GM12874 (cell line): ENCODE results near the gene HABP2.

Experiments used
- TF ChIP-seq, protein P1 (sequence below): IDR thresholded peaks from 2 replicates; pipeline ENCODE4 v1.5.1; 2011; ENCODE audit warnings: low read depth, mild to moderate bottlenecking, control low read depth, low read length, moderate library complexity; ENCODE audit not compliant: insufficient read depth

Gene HABP2

DNA sequence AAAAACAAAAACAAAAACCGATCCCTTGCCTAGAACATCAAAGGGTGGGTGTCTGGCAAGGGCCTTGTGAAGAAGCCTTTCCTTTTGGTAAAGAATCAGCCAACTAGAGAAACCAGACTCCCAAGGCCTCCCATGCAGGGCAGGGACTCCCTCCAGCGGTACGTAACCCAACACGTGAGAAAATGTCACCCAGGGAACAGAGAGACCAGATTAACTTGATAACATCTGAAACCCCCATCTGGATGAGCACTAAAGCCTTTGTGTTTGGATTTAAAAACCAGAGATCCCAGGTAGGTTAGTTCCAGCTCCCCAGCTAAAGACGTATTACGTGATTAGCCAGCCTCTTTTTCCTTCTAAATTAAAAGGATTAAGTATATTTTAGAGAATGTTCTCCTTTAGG lies 3.0 kb upstream of the HABP2 start:
- TF ChIP-seq, protein P1, sequence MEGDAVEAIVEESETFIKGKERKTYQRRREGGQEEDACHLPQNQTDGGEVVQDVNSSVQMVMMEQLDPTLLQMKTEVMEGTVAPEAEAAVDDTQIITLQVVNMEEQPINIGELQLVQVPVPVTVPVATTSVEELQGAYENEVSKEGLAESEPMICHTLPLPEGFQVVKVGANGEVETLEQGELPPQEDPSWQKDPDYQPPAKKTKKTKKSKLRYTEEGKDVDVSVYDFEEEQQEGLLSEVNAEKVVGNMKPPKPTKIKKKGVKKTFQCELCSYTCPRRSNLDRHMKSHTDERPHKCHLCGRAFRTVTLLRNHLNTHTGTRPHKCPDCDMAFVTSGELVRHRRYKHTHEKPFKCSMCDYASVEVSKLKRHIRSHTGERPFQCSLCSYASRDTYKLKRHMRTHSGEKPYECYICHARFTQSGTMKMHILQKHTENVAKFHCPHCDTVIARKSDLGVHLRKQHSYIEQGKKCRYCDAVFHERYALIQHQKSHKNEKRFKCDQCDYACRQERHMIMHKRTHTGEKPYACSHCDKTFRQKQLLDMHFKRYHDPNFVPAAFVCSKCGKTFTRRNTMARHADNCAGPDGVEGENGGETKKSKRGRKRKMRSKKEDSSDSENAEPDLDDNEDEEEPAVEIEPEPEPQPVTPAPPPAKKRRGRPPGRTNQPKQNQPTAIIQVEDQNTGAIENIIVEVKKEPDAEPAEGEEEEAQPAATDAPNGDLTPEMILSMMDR, result no peak

DNA sequence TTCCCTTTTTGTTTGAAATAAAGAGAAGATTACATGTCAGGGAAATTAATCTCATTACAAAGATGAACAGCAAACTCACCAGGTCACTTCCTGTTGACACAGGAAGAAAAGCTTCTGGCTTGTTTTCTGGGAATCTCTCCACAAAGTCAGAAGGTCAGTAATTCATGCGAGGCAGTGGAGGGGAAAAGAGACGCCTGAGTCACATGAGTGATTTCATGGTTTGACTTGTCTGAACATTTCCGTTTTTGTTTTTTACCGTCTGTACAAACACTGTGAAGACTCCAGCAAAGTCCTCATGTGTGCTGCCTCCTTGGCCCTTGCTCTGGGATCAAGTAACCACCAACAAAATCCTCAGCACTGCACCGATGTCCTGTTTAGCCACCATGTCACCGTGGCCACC lies 2.5 kb upstream of the HABP2 start:
- TF ChIP-seq, protein P1, result no peak

DNA sequence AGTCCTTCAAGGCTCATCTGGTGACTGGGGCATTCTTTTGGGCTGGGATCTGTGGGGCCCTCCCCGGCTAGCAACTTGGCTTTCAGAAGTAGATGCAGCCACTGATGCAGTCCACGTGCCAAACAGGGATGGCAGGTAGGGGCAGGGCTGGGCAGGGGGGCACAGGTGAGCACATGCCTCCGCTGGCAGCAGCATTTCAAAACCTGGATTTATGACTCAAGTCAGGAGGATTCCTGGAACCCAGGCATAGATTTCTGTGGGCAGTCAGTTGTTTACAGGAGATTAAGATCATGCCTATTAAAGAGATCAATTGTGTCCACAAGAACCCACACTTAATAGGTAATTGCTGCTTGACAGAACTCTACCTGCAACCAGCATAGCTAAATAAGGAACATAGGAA lies 839 bp upstream of the HABP2 start:
- TF ChIP-seq, protein P1, result no peak

DNA sequence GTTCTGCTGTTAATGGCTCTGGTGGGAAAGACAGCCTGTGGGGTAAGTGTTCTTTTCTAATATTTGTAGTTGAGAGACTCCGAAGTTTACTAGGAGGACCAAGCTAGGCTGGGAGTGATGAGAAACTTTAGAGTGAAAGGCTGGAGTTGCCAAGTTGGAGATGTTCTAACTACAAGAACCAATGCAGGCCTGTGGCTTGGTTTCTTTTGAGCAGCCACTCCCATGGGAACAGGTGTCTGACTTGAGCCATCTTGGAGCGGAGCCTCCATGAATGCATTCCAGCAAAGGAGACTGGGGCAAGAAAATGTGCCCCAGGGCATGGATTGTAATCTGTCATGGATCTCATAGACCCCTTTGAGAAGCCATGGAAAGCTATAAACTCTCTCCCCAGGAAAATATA lies 296 bp downstream of the HABP2 start:
- TF ChIP-seq, protein P1, result no peak

DNA sequence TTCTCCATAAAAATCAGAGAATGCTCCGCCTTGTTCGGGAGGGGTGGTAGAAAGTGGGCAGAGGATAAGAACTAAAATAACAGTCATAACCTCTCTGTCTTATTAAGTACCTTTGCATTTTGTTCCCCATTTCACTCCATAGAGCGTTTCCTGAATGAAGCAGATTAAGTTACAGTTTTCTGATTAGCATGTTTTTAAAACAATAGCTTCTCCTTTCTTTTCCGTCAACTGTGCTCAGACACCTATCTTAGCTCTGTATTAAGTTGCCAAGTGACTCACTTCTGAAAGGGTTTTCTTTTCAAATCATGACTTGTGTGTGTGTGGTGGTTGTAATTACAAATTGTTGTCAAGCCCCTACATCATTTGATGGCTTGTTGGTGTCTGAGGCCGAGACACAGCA lies 1.4 kb downstream of the HABP2 start:
- TF ChIP-seq, protein P1, result no peak

DNA sequence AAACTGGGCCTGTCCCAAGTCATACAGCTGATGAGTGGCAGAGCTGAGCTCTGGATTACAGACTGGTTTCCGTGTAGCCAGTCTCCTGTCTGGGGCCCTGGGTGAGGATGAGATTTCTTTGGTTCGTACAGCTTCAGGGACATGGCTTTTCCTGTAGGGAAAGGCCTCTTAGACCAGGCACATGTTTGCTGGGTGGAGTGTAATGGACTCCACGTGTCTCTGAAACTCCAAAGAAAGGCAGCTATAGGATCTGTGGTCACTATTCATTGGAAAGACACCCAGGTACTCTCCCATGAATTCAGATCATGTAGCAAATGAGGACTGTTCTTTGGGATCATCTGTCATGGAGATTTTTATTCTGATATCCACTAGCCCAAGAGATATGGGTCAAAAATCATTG lies 2.4 kb downstream of the HABP2 start:
- TF ChIP-seq, protein P1, result no peak

DNA sequence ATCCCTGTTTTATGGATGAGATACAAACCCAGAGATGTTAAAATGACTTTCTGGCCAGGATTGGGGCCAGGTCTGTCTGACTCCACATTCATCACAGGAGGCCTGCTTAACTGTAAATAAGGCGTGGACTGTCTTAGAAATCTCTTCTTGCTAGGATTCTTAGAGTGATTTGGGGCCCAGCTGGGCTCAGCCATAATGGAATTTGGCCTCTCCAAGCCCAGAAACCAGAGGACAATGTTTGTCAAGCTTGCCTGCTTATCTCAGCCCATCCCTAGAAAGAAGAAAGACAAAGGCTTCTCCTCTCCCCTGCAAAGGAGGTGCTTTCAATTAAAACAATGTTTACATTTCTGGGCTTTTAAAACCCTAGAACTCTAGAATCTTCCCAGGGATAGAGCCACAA lies 2.9 kb downstream of the HABP2 start:
- TF ChIP-seq, protein P1, result no peak

DNA sequence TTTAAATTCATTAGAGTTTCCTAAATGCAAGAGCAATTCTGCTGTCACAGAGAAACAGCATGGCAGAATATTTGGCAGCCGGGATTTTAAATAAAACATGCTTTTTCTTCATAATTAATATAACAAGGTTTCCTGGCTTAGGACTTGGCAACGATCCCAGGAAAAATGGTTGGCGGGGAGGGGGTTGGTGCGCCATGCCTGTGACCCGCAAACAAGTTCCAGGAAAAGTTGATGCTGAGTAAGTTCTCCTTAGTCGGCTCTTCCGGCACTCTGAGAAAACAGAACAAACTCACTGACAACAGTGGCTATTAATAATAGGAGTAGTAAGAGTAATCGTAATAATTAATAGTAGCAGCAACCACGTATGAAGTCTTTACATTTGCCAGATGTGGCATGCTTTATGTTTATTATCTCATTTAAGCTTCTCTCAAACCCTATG lies 4.6 kb downstream of the HABP2 start:
- TF ChIP-seq, protein P1, result no peak
